GM21367 (cell line): ENCODE measurements around the gene EHD2.

Source experiments
- ATAC-seq: cut with Tn5 transposase; IDR thresholded peaks from one replicate; pipeline ENCODE4 v1.9.1; 2021; ENCODE audit not compliant: unreplicated experiment

EHD2 gene

GRCh38 chr19:47687906-47688305 lies 25.3 kb upstream of the EHD2 start:
- ATAC-seq, result no peak

- no peak for ATAC-seq
These were observed 22.1 kb upstream of the EHD2 start for GRCh38 chr19:47691090-47691489.

- ATAC-seq, result no peak
These were observed 21.4 kb upstream of the EHD2 start for GRCh38 chr19:47691782-47692181.

GRCh38 chr19:47693489-47693888 lies 19.7 kb upstream of the EHD2 start:
- no peak for ATAC-seq

GRCh38 chr19:47693903-47694302 lies 19.3 kb upstream of the EHD2 start:
- no peak for ATAC-seq

GRCh38 chr19:47694466-47695273 lies 18.6 kb upstream of the EHD2 start:
- no peak for ATAC-seq

- no peak for ATAC-seq
These were observed 17.5 kb upstream of the EHD2 start for GRCh38 chr19:47695533-47696262.

GRCh38 chr19:47696635-47697034 lies 16.6 kb upstream of the EHD2 start:
- ATAC-seq, result no peak

- no peak for ATAC-seq
These were observed 15.2 kb upstream of the EHD2 start for GRCh38 chr19:47697863-47698609.

- ATAC-seq, result no peak
These were observed 14.4 kb upstream of the EHD2 start for GRCh38 chr19:47698631-47699359.

GRCh38 chr19:47699360-47699917 lies 13.8 kb upstream of the EHD2 start:
- no peak for ATAC-seq

GRCh38 chr19:47700934-47701716 lies 12.1 kb upstream of the EHD2 start:
- no peak for ATAC-seq

GRCh38 chr19:47701717-47702552 lies 11.3 kb upstream of the EHD2 start:
- ATAC-seq, result no peak

GRCh38 chr19:47702671-47703070 lies 10.6 kb upstream of the EHD2 start:
- ATAC-seq, result no peak

GRCh38 chr19:47703301-47703700 lies 9.9 kb upstream of the EHD2 start:
- ATAC-seq, result no peak

- no peak for ATAC-seq
These were observed 9.2 kb upstream of the EHD2 start for GRCh38 chr19:47704024-47704423.

- no peak for ATAC-seq
These were observed 8.6 kb upstream of the EHD2 start for GRCh38 chr19:47704656-47705055.

- no peak for ATAC-seq
These were observed 5.9 kb upstream of the EHD2 start for GRCh38 chr19:47707135-47707925.
